HL-60 (cell line): ENCODE data around the gene FGF21.

Experiments
- DNase-seq, 2 experiments: peaks; one replicate each; pipeline ENCODE4 v3.0.0-alpha.2; 2010 to 2020; ENCODE audit warnings: low read depth in 1 of 2, low spot score in 1 of 2
- H3K27ac ChIP-seq: fragments of 250-450 bp; sonication (Bioruptor Pico); replicated peaks from 2 replicates; pipeline ENCODE4 v1.5.1; 2020; ENCODE audit warnings: mild to moderate bottlenecking, moderate library complexity
- H3K27me3 ChIP-seq: fragments of 250-450 bp; sonication (Bioruptor Pico); 2 replicates; pipeline ENCODE4 v1.5.1; 2021; ENCODE audit warnings: mild to moderate bottlenecking, moderate library complexity; ENCODE audit not compliant: insufficient read depth, poor library complexity, severe bottlenecking
- H3K4me3 ChIP-seq: replicated peaks from 2 replicates; pipeline ENCODE4 v1.5.1; 2011; ENCODE audit warnings: mild to moderate bottlenecking, control low read depth, low read length; ENCODE audit not compliant: insufficient read depth
- GABPA ChIP-seq: IDR thresholded peaks from 2 replicates; pipeline ENCODE4 v1.6.1; 2012; ENCODE audit warnings: low read depth
- POLR2AphosphoS5 ChIP-seq: IDR thresholded peaks from 2 replicates; pipeline ENCODE4 v1.6.1; 2012; ENCODE audit warnings: low read depth
- SPI1 ChIP-seq: IDR thresholded peaks from 2 replicates; pipeline ENCODE4 v1.6.1; 2012; ENCODE audit warnings: low read depth, mild to moderate bottlenecking, borderline replicate concordance
- TF ChIP-seq, protein P1 (sequence below): IDR thresholded peaks from 2 replicates; pipeline ENCODE4 v1.6.1; 2012; ENCODE audit warnings: low read depth; ENCODE audit not compliant: insufficient replicate concordance
- TF ChIP-seq, protein P2 (sequence below): IDR thresholded peaks from one replicate; pipeline ENCODE4 v1.5.1; 2011; ENCODE audit warnings: low read length, control low read depth, inconsistent platforms; ENCODE audit not compliant: insufficient read depth

Gene FGF21

DNA sequence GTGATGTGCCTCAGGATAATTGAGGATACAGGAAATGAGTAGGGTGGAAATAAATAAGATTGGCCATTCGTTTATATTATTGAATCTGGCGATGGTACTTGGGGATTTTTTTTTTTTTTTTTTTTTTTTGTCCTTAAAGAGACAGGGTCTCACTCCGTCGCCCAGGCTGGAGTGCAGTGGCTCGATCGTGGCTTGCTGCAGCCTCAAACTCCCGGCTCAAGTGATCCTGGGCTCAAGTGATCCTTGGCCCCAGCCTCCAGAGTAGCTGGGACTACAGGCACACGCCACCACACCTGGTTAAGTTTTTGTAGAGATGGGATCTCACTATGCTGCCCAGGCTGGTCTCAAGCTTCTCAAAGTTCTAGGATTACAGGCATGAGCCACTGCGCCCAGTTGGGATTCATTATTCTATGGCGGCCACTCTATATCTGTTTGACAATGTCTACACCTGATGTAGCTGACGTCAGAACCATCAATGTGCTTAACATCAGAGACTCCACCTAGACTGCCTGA is 33.1 kb upstream of the FGF21 start:
- no peak for TF ChIP-seq POLR2AphosphoS5
- no peak for TF ChIP-seq GABPA
- TF ChIP-seq SPI1: no peak
- TF ChIP-seq, protein P1, sequence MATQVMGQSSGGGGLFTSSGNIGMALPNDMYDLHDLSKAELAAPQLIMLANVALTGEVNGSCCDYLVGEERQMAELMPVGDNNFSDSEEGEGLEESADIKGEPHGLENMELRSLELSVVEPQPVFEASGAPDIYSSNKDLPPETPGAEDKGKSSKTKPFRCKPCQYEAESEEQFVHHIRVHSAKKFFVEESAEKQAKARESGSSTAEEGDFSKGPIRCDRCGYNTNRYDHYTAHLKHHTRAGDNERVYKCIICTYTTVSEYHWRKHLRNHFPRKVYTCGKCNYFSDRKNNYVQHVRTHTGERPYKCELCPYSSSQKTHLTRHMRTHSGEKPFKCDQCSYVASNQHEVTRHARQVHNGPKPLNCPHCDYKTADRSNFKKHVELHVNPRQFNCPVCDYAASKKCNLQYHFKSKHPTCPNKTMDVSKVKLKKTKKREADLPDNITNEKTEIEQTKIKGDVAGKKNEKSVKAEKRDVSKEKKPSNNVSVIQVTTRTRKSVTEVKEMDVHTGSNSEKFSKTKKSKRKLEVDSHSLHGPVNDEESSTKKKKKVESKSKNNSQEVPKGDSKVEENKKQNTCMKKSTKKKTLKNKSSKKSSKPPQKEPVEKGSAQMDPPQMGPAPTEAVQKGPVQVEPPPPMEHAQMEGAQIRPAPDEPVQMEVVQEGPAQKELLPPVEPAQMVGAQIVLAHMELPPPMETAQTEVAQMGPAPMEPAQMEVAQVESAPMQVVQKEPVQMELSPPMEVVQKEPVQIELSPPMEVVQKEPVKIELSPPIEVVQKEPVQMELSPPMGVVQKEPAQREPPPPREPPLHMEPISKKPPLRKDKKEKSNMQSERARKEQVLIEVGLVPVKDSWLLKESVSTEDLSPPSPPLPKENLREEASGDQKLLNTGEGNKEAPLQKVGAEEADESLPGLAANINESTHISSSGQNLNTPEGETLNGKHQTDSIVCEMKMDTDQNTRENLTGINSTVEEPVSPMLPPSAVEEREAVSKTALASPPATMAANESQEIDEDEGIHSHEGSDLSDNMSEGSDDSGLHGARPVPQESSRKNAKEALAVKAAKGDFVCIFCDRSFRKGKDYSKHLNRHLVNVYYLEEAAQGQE: no peak
- TF ChIP-seq, protein P2, sequence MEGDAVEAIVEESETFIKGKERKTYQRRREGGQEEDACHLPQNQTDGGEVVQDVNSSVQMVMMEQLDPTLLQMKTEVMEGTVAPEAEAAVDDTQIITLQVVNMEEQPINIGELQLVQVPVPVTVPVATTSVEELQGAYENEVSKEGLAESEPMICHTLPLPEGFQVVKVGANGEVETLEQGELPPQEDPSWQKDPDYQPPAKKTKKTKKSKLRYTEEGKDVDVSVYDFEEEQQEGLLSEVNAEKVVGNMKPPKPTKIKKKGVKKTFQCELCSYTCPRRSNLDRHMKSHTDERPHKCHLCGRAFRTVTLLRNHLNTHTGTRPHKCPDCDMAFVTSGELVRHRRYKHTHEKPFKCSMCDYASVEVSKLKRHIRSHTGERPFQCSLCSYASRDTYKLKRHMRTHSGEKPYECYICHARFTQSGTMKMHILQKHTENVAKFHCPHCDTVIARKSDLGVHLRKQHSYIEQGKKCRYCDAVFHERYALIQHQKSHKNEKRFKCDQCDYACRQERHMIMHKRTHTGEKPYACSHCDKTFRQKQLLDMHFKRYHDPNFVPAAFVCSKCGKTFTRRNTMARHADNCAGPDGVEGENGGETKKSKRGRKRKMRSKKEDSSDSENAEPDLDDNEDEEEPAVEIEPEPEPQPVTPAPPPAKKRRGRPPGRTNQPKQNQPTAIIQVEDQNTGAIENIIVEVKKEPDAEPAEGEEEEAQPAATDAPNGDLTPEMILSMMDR: no peak
- H3K4me3 ChIP-seq: no peak overlapping the region
- no peaks in the 10 kb centered on the region for H3K27me3 ChIP-seq
- H3K27ac ChIP-seq: no peak overlapping the region
- DNase-seq: no peak

DNA sequence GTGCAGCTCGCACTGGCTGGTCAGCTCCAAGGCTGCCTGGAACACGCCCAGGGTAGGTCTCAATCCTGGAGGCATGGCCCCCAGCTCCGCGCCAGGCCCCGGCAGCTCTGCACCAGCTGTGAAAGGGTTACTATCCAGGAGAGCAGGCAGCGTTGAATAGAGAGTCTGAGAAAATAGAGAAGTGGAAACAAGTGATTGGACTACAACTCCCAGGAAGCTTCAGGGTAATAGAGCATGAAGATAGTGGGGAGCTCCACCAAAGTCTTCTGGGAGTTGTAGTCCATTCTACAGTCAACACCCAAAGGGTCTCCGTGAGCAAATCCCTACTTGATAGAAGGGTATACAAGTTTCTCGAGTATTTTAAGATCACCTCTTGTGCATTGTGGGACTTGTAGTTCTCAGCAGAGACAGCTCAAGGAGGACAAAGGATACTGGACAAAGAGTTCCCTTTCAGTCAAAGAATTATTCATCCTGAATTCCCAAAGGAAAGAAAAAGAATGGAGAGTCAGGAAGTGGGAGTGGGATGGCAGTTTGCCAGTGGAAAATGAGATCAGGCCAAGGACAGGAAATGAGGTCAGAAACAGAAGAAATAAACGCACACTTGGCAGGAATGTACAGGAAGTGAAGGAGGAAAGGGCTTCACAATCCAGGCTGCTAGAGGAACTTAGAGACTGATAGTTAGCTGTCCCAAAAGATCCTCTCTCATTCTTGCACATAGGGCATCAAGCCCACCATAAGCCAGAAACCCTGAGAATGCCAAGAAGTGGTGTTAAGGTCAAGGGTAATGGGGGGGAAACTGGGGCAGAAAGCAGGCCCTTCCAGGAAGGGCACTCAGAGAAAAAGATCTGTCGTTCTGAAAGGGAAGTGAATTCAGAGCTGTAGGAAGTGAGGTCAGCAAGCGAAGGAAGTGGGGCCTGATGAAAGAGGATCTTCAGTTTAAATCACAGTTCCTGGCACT is 30.2 kb upstream of the FGF21 start:
- peak; percentile 54 for TF ChIP-seq GABPA
- TF ChIP-seq, protein P1: no peak
- TF ChIP-seq POLR2AphosphoS5: no peak
- TF ChIP-seq, protein P2: no peak
- TF ChIP-seq SPI1: peak; percentile 91
- Histone ChIP-seq H3K27me3 (no peaks in the 10 kb centered on the region), H3K4me3 (no peak overlapping the region), H3K27ac (peak overlapping the region; percentile 65)
- peak; percentile 57 to 68 for DNase-seq

DNA sequence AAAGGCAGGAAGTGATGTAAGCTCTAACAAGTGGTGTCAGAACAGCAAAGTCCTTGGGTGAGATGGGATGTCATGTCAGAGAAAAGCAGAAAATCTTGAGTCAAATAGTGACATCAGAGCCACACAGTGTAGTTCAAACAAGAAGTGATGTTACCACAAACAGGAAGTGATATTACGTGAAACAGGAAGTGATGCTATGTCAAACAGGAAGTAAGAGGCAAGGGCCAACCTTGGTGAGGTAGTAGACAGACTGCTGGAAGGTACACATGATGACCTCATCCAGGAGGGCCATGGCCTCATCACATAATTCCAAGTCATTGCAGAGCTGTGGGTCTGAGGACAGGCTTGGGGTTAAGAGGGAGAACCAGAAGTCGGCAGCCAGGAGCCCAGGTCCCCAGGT is 28.8 kb upstream of the FGF21 start:
- TF ChIP-seq, protein P2: no peak
- TF ChIP-seq GABPA (peak; percentile 91), SPI1 (peak; percentile 84), POLR2AphosphoS5 (no peak)
- TF ChIP-seq, protein P1: no peak
- H3K27me3 ChIP-seq: no peaks in the 10 kb centered on the region
- H3K4me3 ChIP-seq: no peak overlapping the region
- H3K27ac ChIP-seq: peak overlapping the region; percentile 25; the same call in 1 of the 2 replicates
- DNase-seq: peak; percentile 61 to 91
